GM10248 (cell line): Measurements from ENCODE around the gene ZNRF4.

ENCODE experiments used
- CTCF ChIA-PET: fragments of 300-600 bp; sonication (Branson Sonifier 250); formaldehyde crosslinking; extraction: SDS; loops from one replicate; lab custom pipeline; 2021; ENCODE audit warnings: antibody characterized with exemption; lab: Yijun Ruan, JAX
- POLR2A ChIA-PET: fragments of 350-650 bp; sonication (Branson Sonifier 250); formaldehyde crosslinking; extraction: SDS; loops from one replicate; lab custom pipeline; 2020; ENCODE audit warnings: antibody characterized with exemption; lab: Yijun Ruan, JAX
- DNase-seq: peaks from one replicate; pipeline ENCODE4 v3.0.0; 2012; ENCODE audit errors: extremely low spot score
- CTCF ChIP-seq: IDR thresholded peaks from 2 replicates; pipeline ENCODE4 v1.5.1; 2012; ENCODE audit warnings: mild to moderate bottlenecking, low read depth; ENCODE audit errors: extremely low read depth, missing control alignments, control extremely low read depth

Gene ZNRF4

GRCh38 chr19:5420953-5421352 lies 34.3 kb upstream of the ZNRF4 start:
- DNase-seq, result no peak
- TF ChIP-seq CTCF, result no peak
- ChIA-PET CTCF (no interaction called here), POLR2A (no interaction called here)

DNA sequence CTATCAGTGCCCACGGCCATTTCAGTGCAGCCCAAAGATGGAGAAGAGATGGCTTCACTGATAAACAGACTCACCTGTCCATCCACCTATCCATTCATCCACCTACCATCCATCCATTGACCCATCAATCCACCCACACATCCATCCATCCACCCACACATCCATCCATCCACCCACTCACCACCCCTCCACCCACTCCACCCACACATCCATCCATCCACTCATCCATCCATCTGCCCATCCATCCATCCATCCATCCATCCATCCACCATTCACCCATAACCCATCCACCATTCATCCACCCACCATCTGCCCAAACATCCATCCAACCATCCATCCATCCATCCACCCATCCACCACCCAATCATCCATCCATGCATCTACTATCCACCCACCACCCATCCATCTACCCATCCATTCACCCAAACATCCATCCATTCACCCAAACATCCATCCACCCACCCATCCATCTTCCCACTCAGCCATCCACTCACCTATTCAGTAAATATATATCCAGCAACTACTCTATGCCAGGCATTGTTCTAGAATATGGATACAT lies 31.6 kb upstream of the ZNRF4 start:
- DNase-seq, result no peak
- POLR2A ChIA-PET, result no interaction called here

GRCh38 chr19:5424192-5424973 lies 30.8 kb upstream of the ZNRF4 start:
- no peak for TF ChIP-seq CTCF
- no peak for DNase-seq
- CTCF ChIA-PET, result no interaction called here
- POLR2A ChIA-PET, result no interaction called here

More for the DNA sequence above, 31.6 kb upstream of the ZNRF4 start:
- CTCF ChIA-PET, result no interaction called here
- no peak for TF ChIP-seq CTCF

DNA sequence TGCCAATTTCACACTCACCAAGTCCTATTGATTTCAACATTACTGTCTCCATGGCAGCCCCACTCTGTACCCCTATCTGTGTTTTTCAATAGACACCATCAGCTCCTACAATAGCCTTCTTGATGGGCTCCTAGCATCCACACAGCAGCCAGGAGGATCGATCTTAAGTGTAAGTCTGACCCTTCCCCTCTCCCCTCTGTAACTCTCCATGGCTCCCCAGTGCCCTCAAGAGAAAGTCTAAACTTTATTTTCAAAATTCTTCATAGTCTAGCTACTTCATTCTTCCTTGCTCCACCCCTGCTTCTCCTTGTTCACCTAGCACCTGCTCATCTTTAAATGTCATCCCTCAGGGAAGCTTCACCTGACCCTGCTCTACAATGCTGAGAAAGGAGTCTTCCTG lies 30.0 kb upstream of the ZNRF4 start:
- no peak for DNase-seq
- ChIA-PET POLR2A (no interaction called here), CTCF (interaction anchor here (0.9 kb wide), 1 partner anchor 27 kb away, joined by 3 read pairs; no protein-coding TSS in a partner anchor)
- TF ChIP-seq CTCF, result no peak

GRCh38 chr19:5430237-5430636 lies 25.0 kb upstream of the ZNRF4 start:
- no peak for TF ChIP-seq CTCF
- ChIA-PET CTCF (no interaction called here), POLR2A (no interaction called here)
- no peak for DNase-seq

DNA sequence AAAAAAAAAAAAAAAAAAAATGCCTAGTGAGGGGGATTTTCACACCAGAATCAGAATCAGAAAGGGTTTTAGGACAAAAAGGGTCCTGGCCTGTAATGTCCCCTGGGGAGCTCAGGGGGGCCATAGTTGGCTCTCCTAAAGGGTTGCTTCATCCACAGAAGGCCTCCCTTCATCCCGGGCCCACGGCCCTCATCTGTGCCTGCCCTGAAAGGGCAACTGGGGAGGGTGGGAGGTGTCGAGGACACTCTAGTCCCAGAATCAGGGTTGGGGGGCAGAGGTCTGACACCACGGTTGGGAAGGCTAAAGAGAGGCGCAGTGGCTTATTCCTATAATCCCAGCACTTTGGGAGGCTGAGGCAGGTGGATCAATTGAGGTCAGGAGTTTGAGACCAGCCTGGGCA lies 22.5 kb upstream of the ZNRF4 start:
- CTCF ChIA-PET, result no interaction called here
- DNase-seq, result no peak
- POLR2A ChIA-PET, result no interaction called here
- no peak for TF ChIP-seq CTCF
